GM19238 (cell line): ENCODE measurements around the gene SYPL2.
"Not testable (repeated sequence)": the region's sequence is repeated elsewhere in the genome, so short reads cannot be mapped to it uniquely, and the experiment has no call there.

Source experiments
- DNase-seq: peaks from one replicate; pipeline ENCODE4 v3.0.0; 2011; ENCODE audit warnings: low spot score; ENCODE audit not compliant: insufficient read length

The SYPL2 gene

GRCh38 chr1:109466452-109467300, at the start of gene SYPL2:
TSS of gene SYPL2 (plus strand) at chr1:109466546. CDS start at chr1:109466844, 298 bp downstream.
- no peak for DNase-seq

GRCh38 chr1:109423498-109423897, 42.8 kb upstream of the SYPL2 start:
- DNase-seq, result no peak

GRCh38 chr1:109425391-109426280, 40.7 kb upstream of the SYPL2 start:
- no peak for DNase-seq

GRCh38 chr1:109426281-109427170, 39.8 kb upstream of the SYPL2 start, which contains the start of gene PSMA5:
TSS of gene PSMA5 (minus strand) at chr1:109426448. CDS start at chr1:109426330, 118 bp downstream.
- DNase-seq, result peak; percentile 85

GRCh38 chr1:109427171-109427467, 39.2 kb upstream of the SYPL2 start:
- no peak for DNase-seq

GRCh38 chr1:109432336-109432735, 34.0 kb upstream of the SYPL2 start:
- no peak for DNase-seq

- no peak for DNase-seq
Measured at GRCh38 chr1:109433322-109433721, 33.0 kb upstream of the SYPL2 start.

GRCh38 chr1:109434484-109434883, 31.9 kb upstream of the SYPL2 start:
- DNase-seq, result no peak

- no peak for DNase-seq
Measured at GRCh38 chr1:109438798-109439297, 27.5 kb upstream of the SYPL2 start.

GRCh38 chr1:109441069-109441468, 25.3 kb upstream of the SYPL2 start:
- DNase-seq, result no peak

- no peak for DNase-seq
Measured at GRCh38 chr1:109443476-109443875, 22.9 kb upstream of the SYPL2 start.

GRCh38 chr1:109444346-109444745, 22.0 kb upstream of the SYPL2 start:
- DNase-seq, result no peak

- not testable (repeated sequence) for DNase-seq
Measured at GRCh38 chr1:109445949-109446695, 20.2 kb upstream of the SYPL2 start.

GRCh38 chr1:109447524-109447923, 18.8 kb upstream of the SYPL2 start:
- no peak for DNase-seq

GRCh38 chr1:109454497-109455133, 11.7 kb upstream of the SYPL2 start:
- DNase-seq, result no peak

GRCh38 chr1:109457819-109458218, 8.5 kb upstream of the SYPL2 start:
- DNase-seq, result no peak

GRCh38 chr1:109466125-109466451, 258 bp upstream of the SYPL2 start:
- no peak for DNase-seq

GRCh38 chr1:109467301-109467777, 993 bp downstream of the SYPL2 start:
- DNase-seq, result no peak

- DNase-seq, result no peak
Measured at GRCh38 chr1:109468061-109468460, 1.7 kb downstream of the SYPL2 start.

- DNase-seq, result no peak
Measured at GRCh38 chr1:109468903-109469302, 2.6 kb downstream of the SYPL2 start.
